Stimulated activated CD8-positive, alpha-beta memory T cell treated with anti-CD3 and anti-CD28 coated beads, Interleukin-12 subunit alpha, Interleukin-12 subunit beta, amount 100 ng/mL, for 4 hours (primary cell): Measurements from ENCODE around the gene ANTXRL.
"Not testable (repeated sequence)": the region's sequence is repeated elsewhere in the genome, so short reads cannot be mapped to it uniquely, and the experiment has no call there.

Source experiments
- DNase-seq: peaks from one replicate; pipeline ENCODE4 v3.0.0-alpha.2; 2020; ENCODE audit warnings: low read depth

ANTXRL gene

DNA sequence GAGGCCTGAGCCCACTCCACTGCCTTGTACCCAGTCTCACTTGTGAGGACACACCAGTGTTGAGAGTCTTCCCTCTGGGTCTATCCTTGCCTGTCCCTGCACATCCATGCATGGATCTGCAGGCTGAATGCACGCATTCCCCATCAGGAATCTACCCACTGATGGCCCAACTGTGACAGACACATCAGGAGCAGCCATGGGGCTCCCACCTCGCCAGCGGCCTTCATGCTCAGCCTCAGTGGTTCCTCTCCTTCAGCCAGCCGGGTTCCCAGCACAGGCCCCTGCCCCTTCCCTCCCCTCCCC, 21.3 kb downstream of the ANTXRL start:
- DNase-seq, result no peak

DNA sequence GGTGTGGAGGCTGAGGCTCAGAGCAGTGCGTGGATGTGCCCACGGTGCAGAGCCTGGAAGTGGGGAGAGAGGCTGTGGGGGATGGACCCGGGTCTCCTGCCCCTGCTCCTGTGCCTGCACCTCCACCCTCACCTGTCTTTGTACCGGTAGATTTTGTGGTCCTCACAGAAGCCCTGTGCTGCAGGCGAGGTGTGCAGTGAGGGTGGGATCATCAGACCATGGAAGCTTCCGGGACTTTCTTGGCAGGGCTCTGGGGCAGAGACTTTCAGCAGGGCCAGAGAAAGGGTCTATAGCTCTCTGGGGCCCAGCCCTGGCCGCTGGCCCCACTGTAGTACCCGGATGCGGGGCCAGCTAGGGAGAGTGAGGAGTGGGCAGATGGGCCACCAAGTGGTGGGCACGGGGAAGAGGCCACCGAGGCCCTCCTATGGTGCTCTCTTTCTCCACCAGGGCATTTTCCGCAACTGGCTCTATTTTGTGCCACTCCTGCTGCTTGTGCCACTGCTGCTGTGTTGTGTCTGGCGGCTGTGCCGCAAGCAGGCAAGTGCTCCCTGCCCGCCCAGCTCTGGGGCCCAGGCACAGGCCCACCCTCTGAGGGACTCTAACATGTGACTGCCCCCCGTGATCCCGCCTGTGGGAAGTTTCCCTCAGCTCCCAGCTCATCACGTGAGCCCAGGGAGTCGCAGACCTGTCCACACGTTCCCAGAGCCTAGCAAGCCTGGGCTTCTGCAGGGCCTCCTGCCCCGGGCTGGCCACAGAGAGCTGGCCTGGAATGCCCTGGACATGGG, 22.1 kb downstream of the ANTXRL start:
- no peak for DNase-seq

DNA sequence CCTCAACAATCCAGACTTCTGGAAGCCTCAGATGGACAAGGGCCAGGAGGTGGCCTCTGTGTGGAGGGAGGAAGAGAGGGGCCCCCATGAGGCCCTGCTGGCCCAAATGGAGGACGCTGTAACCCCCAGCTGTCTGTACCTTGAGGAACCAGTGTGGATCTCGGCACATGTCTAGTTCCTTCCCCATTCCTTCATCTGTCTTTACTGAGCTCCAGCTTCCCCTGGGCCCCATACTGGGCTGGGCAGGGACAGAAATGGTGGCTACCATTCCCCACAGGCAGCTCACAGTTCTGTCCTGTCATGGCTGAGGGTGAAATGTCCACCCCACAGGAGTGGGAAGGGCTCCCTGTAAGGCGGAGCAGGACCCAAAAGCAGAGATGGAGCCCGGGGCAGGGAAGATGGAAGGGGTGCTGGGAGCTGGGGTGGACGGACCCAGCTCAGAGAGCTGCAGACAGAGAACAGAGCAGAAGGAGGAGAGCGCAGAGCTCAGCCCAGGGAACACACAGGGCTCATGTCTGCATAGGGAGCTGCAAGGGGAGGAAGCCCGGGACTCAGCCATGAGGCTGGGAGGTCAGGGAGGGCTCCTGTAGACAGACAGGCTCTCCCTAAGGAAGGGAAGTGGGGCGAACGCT, 22.8 kb downstream of the ANTXRL start:
- DNase-seq, result no peak

DNA sequence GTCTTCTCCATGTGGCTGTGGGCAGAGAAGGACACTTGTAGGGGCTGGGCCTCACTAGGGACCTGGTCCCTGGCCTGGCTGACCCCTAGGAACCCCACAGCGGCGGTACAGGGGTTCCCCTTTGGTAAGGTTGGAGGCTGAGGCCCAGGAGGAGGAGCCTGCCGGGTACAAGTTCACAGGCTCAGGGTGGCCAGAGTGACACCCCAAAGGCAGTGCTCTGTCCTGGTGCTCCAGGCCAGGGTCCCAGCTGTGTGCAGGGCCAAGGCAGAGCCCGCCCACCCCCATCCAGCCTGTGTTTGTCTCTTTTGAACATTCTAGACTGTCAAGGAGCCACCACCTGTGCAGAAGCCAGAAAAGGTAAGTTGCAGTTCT, 23.3 kb downstream of the ANTXRL start:
- DNase-seq, result no peak

DNA sequence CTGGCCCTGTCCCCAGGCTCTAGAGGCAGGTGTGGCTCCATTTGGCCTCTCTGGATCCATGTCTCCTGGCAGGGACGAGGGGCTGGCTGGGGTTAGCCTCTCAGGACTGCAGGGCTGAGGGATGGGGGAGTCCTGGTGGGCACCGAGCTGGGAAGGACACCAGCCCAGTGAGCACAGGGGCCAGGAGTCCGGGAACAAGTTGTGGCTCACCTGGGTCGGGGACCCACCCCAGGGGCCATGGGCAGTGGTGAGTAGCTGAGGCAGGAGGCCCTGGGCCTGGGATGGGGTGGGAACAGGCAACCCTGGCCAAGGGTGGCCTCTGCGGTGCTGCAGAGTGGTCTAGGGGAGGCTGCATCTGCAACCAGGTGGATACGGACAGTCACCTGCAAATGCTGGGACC, 24.1 kb downstream of the ANTXRL start:
- no peak for DNase-seq

DNA sequence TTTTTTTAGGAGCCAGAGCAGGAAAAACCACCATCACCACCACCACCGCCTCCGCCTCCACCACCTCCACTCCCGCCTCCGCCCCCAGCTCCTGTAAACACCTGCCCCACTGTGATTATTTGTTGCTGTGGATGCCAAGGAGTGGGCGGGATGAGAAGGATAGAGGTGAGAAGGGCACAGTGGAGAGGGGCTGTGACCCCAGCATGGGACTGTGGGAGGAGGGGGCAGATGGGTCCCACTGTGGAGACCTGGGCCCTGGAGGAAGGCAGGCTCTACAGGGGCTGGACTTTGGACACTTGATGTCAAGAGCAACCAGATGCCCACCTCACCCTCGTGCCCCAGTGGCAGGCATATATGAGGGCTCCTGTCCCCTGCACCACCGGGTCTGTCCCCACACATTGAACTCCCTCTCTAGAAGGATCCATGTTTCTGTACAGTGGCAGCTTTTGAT, 24.7 kb downstream of the ANTXRL start:
- DNase-seq, result no peak

DNA sequence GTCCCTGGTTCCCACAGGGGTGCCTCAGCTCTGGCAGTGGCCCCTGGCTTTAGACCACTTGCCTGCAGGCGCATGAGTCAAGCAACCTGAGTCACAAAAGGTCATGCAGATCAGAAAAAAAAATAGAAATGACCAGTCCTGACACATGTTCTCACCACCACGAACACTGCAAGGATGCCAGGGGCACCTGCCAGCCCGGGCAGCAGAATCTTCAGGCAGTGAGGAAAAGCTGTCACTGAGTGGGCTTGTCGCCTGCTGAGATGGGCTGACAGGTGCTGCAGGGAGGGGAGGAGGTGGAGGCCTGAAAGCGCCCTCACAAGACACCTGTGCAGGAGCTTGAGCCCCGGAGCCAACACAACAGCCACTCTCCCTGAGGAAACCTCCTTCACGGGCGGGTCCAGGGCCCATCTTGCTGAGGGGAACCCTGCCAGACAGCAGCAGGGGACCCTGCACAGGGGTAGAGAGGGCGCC, 25.2 kb downstream of the ANTXRL start:
- not testable (repeated sequence) for DNase-seq

DNA sequence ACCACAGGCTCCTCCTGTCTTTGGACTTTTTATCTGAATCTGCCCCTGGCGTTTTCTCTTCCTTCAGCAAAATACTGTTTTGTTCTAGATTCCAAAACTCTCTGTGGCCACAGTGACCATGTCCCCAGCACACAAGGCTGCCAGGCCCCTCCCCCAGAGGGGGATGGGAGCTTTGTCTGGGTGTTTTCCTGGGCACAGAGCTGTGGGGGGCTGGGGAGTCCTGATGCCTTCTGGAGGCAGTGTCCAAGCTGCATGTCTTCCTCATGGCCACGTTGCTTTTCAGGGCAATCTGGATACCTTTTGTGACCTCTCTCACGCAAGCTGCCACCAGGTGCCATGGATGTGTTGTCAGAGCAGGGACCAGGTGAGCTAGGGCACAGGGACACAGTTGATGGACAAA, 26.2 kb downstream of the ANTXRL start:
- no peak for DNase-seq

DNA sequence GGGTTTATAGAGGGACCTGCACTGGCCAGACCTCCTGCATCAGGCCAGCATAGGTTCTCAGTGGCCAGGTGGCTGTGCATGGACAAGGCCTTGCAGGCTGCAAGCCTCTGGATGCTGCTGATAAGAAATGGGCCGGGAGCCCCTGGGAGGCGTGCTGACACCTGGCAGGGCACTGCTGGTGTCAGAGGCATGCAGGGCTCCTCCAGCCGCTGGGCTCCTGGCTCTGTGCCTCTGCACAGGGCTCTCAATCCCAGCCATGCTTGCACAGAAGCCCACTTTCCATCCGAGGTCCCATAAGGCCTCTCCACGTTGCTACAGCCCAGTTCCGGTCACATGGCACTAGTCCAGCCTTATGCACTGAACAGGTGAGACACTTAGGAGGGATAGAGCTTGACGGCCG, 27.3 kb downstream of the ANTXRL start:
- no peak for DNase-seq

DNA sequence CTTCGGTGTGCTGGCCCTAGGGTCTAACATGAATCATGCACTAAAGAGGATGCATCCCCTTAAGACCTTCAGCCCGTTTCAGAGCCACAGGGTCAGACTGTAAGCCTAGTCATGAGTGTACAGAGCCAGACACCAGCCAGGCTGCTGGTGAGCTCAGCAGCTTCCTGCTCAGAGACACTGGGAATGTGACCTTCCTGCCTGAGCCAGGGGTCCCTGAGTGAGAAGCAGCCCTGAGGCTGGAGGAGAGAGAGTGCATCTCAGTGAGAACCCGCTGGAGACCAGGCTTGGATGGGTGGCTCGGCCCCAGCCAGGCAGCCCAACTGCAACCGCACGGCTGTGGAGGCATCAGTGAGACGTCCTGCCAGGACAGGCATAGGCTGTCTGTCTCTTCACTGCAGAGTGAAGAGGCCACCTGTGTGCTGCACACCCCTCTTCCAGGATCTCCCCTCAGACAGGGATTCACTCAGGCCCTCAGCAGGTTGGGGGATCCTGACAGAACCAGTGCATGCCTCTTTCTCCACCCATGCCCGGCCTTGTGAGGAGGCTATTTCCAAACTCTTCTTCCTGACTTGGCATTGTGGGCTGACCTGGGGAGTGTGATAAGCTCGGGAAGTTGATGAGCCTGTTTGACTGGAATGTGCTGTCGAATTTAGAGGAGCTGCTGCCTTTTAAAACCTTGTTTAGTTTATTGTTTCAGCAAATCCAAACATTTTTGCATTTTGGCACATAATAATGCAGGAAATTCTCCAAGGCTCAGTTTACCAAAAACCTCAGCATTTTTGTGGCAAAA, 28.5 kb downstream of the ANTXRL start:
- not testable (repeated sequence) for DNase-seq

DNA sequence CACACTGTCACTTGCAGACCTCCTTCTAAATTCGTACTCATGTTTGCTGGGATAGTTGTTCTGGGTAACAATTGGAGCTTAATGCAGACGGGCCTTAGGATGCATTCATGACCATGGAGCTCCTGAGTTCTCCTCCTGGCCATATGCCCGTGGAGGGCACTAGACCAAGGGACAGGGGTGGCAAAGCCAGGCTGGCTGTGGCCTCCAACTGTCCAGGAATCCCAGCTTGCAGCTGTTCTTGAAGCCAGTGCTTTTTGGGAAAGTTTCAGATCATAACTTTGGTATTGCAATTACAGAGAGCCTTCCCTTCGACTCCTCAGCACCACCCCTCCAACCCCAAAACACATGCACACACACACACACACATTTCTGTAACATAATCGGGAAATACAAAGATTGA, 30.6 kb downstream of the ANTXRL start:
- DNase-seq, result no peak

DNA sequence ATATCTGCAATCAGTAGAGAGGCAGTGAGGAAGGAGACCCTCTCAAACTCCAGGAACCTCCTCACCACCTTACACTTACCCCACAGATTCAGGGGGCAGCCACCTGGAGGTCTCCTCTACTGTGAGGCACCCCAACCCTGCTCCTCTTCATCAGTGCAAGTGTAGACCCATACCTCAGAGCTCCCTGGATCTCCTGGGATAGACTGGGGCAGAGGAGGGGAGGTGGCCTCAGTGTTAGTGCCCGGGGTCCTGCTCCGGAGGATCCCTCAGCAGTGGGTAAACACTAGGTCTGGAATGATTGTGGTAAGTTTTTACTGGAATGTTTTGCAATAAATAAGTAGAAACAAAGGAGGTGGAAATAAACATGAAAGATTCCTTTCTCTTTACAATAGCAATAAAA, 31.1 kb downstream of the ANTXRL start:
- DNase-seq, result no peak

DNA sequence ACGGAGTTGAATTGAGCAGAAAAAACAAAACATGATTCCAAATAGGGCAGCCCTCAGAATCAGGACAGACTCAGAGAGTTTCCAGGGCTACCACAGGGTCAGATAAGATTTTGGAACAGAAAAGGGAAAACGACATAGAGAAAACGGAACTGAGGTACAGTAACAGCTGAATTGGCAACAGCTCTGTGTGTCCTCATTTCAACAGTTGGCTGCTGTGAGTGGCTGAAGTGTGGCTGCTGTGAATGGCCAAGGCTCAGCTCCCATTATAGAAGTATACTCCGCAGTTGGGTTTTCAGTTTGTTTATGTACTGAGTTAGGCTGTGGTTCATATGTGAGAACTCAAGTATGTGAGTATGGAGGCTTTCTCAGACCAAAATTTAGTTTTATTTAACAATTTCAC, 32.0 kb downstream of the ANTXRL start:
- no peak for DNase-seq

DNA sequence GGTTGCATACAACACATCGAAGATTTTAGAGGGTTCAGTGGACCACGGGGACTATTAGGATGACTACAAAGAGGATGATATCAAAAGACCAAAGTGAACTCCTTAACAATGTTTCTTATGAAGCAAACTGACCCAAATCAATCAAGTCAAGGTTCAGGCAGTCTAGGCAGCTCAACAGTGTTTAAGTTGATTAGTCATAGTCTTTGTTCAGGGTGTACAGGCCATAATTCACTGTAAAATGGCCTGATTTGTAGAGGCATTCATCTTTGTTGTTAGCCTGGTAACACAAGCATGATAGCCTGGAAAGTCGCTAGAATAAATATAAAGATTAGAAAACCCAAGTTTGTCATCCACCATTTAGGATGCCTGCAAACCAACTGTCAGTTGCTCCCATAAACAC, 32.6 kb downstream of the ANTXRL start:
- DNase-seq, result no peak

DNA sequence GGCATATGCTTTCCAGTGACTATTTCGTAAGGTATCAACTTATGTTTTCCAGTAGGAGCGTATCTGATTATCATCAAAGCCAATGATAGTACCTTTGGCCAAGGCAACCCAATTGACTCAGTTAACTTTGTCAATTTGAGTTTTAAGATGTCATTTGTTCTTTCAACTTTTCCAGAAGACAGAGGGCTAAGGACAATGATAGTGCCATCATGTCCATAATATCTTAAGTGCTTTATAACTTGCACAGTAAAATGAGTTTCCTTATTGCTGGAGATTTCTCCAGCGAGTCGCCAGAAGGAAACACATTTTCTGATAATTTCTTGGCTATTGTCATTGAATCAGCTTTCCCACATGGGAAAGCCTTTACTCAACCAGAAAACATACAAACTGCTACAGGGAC, 35.0 kb downstream of the ANTXRL start:
- DNase-seq, result no peak

DNA sequence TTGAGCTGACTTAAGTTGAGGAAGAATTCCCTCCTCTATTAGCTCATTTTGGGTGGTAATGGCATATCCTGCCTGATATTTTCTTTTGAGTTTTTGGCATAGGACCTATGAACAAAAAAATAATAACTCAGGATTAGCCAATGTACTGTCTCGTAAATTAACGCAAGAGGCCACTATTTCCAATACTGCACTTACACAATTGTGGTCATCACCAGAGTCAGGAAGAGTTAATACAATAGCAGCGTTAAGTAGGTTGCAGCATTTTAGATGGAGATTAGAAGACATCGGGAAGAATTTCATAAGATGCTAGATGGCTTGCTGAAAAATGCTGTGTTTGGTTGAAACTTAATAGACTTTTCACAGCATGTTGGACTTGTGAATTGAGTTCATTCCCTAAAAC, 36.4 kb downstream of the ANTXRL start:
- DNase-seq, result no peak

DNA sequence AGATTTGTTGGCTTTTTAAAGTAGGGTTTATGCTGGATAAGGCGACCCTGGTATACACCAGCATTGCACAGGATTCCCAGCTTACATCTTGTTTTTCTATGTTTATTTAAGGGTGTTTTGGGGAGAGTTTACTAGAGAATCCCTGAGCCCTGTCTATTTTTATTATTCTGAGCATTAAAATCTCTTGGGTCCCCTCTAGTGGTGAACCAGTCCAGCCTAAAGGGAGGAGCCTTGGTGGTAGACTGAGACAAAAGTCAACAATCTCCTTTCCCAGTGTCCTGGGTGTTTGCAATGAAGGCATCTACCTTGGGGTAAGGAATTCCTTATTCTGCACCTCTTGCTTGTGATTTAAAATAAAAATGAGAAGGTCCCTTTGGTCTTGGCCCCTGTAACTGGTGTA, 38.2 kb downstream of the ANTXRL start:
- no peak for DNase-seq

DNA sequence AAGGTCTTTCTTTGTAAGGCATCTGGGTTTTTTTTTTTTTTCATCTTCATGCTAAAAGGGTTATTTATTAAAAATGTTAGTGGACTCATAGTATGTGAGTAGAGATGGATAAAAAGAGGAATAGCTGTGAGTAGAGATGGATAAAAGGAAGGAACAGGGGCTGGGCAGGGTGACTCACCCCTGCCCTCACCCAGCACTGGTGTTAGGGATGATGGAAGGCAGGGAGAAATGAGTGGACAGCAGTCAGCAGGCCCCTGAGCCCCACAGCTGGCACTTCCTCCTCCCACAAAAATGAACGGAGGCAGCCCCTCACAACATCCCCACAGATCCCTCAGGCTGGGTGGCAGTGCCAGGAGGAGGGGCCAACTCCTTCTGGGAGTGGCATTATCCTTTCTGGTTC, 39.3 kb downstream of the ANTXRL start:
- no peak for DNase-seq

DNA sequence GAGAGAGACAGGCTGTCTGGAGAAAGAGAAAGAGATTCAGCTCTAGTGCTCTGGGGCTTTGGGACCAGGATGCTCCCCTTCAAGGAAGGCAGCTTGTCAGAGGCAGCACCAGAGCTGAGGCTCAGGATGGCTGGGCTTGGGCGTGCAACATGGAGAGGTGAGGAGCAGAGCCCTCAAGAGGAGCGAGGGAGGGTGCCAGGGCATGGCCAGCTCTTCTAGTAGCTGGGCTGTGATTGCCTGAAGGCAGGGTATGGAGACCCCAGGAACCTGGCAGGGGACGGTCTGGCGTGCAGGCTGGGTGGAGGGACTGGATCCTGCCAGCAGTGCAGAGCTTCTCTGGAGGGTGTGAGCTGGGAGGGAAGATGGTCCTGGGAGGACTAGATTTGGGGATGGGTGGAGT, 40.2 kb downstream of the ANTXRL start:
- DNase-seq, result no peak

DNA sequence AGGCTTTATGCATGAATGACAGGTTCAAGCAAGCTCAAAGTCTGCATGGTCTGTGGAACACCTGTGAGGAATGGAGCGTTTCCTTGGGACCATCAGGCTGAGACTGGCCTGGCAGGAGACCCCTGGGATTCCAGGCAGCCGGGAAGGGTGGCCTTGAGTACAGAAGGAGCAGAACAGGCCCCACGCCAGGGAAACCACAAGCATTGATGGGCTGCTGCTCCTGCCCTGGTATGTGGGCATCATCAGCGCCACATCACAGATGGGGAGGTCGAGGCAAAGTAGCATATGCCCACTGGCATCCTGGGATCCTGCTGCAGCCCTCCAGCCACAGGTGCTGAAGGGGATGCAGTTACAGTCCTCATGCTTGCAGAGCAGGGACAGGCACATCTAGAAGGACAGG, 40.9 kb downstream of the ANTXRL start:
- DNase-seq, result no peak

DNA sequence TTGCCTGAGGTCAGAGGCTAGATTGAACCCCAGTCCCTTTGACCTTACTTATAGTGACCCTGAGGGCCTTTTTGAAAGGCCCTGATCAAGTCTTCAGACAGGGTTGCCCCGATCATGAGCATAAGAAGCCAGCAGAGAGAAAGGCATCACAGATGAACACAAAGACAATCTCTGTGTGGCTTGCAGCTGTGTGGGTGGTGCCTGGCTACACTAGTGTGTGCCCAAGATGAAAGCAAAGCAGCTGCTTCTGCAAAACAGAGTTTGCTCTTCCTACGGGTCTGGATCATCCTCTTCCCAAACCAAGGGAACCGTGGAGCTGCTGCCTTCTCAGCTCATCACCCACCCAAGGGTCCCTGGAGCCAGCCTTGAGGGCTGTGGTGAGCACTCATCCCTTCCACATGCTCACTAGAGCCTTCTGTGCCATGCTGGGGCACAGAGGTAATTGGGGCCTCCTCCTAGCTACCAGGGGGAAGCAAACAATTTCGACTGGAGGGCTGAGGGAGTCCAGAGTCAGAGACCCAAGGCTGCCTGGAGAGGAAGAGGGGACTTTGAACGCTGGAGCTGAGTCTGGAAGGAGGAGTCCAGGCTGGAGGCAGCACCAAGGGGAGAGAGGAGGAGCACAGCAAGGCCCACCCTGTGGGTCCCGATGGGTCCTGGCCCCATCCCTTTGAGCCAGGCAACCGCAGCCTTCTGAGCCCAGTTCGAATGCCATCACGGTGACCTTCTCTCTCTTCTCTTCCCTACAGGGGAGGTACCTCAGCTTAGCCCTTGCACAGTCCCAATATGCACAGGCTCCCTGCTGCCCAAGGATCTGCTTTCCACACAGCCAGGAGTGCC, 42.3 kb downstream of the ANTXRL start:
- no peak for DNase-seq

DNA sequence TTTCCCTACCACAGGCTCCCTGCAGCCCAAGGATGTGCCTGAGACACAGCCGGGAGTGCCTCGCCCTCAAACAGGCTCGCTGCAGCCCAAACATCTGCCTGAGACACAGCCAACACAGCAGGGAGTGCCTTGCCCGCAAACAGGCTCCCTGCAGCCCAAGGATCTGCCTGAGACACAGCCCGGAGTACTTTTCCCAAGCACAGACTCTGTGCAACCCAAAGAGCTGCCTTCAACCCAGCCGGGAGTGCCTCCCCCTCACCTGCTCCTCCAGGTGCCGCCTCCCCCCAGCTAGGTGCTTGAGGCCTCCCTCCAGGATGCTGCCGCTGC, 42.9 kb downstream of the ANTXRL start:
- DNase-seq, result no peak

DNA sequence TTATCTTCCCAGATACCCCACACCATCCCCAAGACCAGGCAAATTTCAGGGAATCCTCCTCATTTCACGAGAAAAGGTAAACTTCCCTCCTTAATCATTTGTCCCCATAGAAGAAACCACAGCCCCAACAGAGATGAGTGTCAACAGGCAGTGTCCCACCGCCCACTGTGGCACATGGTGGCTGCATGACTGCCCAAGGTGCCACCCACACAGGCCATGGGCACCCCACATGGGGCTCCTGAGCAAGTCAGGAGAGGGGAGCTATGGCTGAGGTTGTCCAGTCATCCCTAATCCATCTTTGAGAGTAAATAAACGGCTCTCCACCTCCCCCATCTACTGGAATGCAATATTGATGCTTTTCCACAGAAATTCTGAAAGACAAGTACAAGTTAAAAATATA, 44.1 kb downstream of the ANTXRL start:
- no peak for DNase-seq
